M059J (cell line): ENCODE results near the gene NCAPG. TPM values are rescaled to one million over a fixed set of nuclear protein-coding genes. Genes with fewer than 3 reads are reported as not detected.
"Not testable (repeated sequence)": the region's sequence is repeated elsewhere in the genome, so short reads cannot be mapped to it uniquely, and the experiment has no call there.

Source experiments
- DNase-seq: peaks from one replicate; pipeline ENCODE4 v3.0.0-alpha.2; 2012; ENCODE audit warnings: low read depth
- total RNA-seq: library from RNA; depleted of rRNA; stranded (reverse); fragments of >200 nt; shearing (Covaris generic); gene quantifications from 2 replicates; pipeline ENCODE4 v1.2.3, GENCODE V29; 2014

The NCAPG gene
- total RNA-seq, 1 experiment from 2014 or later = 71.8 TPM

DNA sequence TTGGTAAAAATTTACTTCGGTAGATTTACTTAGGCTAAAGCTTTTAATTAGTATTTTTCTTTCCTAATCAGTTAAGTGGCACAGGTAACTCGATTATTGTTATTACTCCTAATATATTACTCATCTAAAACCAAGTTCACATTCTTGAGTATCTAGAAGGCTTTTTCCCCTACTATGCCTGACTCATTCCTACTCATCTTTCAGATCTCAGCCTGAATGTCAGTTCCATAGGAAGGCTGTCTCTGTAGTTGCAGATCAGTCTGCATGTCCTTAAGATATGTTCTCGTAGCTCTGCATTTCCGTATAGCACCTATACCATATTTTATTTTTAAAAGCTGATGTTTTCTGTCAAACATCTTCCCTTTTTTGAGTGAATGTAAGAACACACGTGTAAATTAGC is 23.5 kb upstream of the NCAPG start:
- DNase-seq = peak; percentile 57

GRCh38 chr4:17788956-17789355 is 21.8 kb upstream of the NCAPG start:
- peak; percentile 14 for DNase-seq

- DNase-seq = no peak
These were observed 16.0 kb upstream of the NCAPG start for GRCh38 chr4:17794730-17795129.

DNA sequence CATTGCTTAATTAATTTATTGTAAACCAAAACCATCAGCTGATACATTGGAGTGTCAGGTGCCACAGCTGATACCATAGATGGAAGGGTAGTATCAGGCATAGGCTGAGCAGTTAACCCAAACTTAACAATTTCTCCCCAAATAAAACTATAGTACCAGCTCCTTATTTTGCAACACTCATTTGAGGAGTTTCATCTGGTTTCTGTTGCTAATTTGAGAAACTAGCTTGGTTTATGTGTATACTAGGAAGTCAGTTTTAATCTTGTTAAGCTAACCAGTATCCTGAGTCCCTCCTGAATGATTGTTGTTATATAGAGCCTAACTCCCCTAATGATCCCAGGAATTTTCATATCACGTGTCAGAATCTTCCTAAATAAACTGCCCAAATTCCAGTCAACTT is 13.0 kb upstream of the NCAPG start:
- no peak for DNase-seq

- DNase-seq = no peak
These were observed 5.1 kb upstream of the NCAPG start for GRCh38 chr4:17805580-17806155.

GRCh38 chr4:17807446-17807845 is 3.3 kb upstream of the NCAPG start:
- DNase-seq = no peak

GRCh38 chr4:17809667-17810066 is 1.1 kb upstream of the NCAPG start:
- DNase-seq = no peak

GRCh38 chr4:17811078-17811603 is 362 bp downstream of the NCAPG start:
- DNase-seq = no peak

DNA sequence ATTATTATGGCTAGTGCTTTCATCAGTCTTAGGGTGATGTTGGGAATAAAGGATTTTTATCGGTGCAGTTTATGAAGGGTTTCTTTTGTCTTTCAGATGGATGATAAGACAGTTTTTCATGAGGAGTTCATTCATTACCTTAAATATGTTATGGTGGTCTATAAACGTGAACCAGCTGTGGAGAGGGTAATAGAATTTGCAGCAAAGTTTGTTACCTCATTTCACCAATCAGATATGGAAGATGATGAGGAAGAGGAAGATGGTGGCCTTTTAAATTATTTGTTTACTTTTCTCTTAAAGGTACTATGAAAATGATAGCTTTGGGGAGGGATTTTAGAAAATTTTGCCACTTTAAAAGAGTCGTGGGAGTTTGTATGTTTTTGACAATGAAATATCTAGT is 1.3 kb downstream of the NCAPG start:
- peak; percentile 5 for DNase-seq

- DNase-seq = peak; percentile 24
These were observed 2.0 kb downstream of the NCAPG start for GRCh38 chr4:17812801-17813200.

DNA sequence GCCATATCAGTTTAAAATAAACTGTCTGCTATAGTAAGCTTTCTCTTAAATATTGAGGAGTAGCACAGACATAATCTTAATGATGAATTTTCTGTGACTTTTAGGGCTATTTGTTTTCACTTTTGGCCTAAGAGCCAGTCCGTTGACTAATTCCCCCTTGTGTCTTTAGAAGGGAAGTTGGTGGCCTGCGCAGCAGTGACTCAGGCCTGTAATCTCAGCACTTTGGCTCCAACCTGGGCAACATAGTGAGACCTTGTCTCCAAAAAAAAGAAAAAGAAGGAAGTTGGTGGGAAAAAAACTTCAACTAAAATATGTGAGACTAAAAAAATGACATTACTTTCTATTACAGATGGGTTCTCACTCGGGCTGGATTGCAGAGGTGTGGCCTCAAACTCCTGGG is 3.4 kb downstream of the NCAPG start:
- DNase-seq = peak; percentile 77

GRCh38 chr4:17816142-17816541 is 5.4 kb downstream of the NCAPG start:
- no peak for DNase-seq

DNA sequence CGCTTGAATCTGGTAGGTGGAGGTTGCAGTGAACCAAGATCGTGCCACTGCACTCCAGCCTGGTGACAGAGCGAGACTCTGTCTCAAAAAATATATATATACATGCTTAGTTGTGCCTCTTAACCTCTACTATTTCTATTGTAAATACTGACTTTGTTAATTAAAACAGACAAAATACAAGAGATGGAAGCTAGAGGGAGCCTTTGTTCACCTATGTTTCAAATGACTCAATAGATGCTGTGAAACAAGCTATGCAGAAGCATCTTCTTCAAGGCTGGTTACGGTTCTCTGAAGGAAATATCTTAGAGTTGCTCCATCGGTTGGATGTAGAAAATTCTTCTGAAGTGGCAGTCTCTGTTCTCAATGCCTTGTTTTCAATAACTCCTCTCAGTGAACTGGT is 6.2 kb downstream of the NCAPG start:
- peak; percentile 45 for DNase-seq

DNA sequence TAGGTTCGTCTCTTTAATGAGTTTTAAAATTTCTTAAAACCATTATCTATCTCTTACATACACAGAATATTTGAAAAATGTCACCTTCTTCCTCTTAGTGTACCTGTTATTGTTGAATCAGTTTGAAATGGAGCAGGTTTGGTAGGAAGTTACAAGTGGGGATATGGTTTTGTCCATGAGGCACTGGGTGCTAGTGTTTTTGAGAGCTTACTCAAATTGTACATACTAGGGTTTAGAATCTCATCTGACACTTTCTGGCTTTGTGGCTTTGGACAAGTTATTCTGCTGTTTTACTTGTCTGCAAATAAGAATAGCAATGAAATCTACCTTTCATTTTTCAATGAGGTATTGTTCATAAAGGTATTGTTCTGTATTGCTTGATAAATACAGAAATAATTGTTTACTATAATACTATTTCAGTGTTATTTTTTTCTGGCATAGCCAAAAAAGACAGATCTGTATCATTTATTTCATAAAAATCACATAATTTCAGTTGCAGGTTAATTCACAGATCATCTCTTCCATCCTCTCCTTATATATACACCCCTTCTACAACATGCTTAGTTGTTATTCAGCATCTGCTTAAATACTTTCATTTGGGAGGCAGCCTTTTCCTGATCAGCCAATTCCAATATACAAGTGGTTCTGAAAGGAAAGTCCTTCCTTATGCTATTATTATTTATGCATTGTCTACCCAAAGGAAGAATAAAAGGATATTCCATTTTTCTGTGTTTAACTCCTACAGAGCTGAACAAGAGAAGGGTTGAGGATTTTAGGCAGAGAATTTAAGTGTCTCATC is 13.3 kb downstream of the NCAPG start:
- no peak for DNase-seq

DNA sequence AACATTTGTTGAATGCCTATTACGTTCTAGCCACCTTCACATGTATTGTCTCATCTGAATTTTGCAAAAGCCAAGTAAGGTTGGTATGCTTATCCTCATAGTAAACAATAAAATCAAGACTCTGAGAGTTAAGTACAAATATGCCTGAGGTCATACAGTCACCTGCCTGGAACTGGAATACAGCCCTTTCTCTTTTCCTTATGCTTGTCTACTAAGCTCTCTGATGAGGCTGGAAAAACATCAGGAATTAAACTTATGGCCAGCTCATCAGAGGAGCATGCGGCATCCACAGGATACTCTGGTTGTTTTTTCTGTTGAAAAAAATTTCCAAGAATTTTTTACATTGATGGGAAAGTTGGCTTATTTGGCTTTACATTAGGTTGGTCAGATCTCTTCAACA is 35.5 kb downstream of the NCAPG start:
- DNase-seq = peak; percentile 32

- not testable (repeated sequence) for DNase-seq
These were observed 39.5 kb downstream of the NCAPG start for GRCh38 chr4:17850295-17850694.

DNA sequence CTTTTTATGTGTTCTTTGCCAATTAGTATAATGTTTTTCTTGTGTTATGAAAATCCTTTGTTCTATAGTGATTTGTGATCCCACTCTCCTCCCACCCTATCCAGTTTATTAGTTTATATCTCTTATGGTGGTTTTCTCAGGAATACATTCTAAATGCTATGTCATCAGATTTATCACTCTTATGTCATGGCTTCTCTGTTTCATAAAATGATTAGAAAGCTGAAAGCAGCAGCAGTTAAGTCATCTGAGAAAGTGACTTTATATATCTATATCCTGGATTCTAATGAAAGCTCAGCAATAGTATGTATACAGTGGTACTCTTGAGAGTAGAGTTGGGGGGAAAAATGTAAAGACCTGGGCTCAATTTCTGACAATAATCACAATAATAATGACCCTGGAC is 41.2 kb downstream of the NCAPG start:
- DNase-seq = no peak

DNA sequence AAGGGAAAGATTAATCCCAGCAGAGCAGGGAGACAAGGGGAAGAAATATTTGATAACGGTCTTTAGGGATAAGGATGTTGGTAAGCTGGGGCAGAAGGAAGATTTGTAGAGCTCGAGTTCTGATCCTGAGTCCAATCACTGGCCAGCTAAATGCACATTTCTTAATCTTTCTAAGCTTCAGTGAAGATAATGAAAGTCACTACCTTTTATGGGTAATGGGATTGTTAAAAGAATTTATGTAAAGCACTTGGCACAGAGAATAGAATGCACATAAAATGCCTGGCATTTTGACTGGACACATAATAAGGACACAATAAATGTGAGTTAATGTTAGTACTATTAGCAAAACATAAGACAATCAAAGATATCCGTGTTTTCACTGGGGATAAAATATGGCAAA is 43.3 kb downstream of the NCAPG start:
- no peak for DNase-seq

- no peak for DNase-seq
These were observed 49.1 kb downstream of the NCAPG start for GRCh38 chr4:17859793-17860406.

- DNase-seq = not testable (repeated sequence)
These were observed 51.1 kb downstream of the NCAPG start for GRCh38 chr4:17861906-17862305.

GRCh38 chr4:17865866-17866363 is 55.1 kb downstream of the NCAPG start:
- no peak for DNase-seq

DNA sequence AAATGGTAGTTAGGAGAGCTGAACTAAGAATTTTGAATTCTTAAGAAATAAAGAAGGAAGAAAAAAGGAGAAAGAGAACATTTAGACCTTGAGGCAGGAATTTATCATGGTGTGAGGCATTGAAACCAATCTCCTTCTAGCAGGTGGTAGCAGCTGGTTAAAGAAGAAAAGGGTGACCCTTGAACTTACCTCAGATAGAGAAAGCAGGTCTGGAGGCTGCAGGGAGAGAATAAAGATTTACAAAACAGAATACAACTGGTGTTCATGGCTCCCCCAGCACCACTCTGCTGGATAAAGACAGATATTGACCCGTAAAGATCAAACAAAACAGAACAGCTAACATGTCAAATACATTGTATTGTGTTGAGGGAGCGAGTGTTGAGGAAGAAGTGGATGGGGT is 56.0 kb downstream of the NCAPG start:
- no peak for DNase-seq

DNA sequence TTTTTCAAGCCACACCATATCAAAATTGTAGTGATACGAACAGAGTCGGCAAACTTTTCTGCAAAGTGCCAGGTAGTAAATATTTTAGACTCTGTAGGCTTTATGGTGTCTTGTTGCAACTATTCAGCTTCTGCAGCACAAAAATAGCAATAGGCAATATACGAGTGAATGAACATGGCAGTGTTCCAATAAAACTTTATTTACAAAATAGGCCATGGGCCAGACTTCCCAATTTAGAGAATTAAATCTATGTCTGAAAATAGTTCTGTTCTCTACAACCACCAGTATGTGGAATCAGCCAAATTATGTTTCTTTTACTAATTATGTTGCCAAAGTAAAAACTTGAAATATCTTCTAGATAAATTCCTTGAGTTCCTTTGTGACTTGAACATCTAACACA is 56.5 kb downstream of the NCAPG start:
- no peak for DNase-seq
